CD4-positive, alpha-beta T cell treated with Interleukin-10 for 1 hour (primary cell): ENCODE results near the gene ALG13.
"Not testable (repeated sequence)": the region's sequence is repeated elsewhere in the genome, so short reads cannot be mapped to it uniquely, and the experiment has no call there.

Source experiments
- DNase-seq: peaks from one replicate; pipeline ENCODE4 v3.0.0-alpha.2; 2020

ALG13 gene

GRCh38 chrX:111680988-111681779, at the start of gene ALG13:
Gene ALG13 (plus strand): TSS chrX:111681170. CDS start chrX:111681219, 49 bp downstream.
- DNase-seq: peak; percentile 91

- DNase-seq: no peak
Measured at GRCh38 chrX:111634823-111635729, 45.9 kb upstream of the ALG13 start.

GRCh38 chrX:111641969-111642368, 39.0 kb upstream of the ALG13 start:
- DNase-seq: no peak

- DNase-seq: not testable (repeated sequence)
Measured at GRCh38 chrX:111645165-111645564, 35.8 kb upstream of the ALG13 start.

GRCh38 chrX:111645607-111646006, 35.4 kb upstream of the ALG13 start:
- DNase-seq: no peak

GRCh38 chrX:111646515-111646914, 34.5 kb upstream of the ALG13 start:
- DNase-seq: no peak

- DNase-seq: no peak
Measured at GRCh38 chrX:111648802-111649201, 32.2 kb upstream of the ALG13 start.

GRCh38 chrX:111649638-111650037, 31.3 kb upstream of the ALG13 start:
- no peak for DNase-seq

- DNase-seq: no peak
Measured at GRCh38 chrX:111650845-111651244, 30.1 kb upstream of the ALG13 start.

- no peak for DNase-seq
Measured at GRCh38 chrX:111652719-111653118, 28.3 kb upstream of the ALG13 start.

GRCh38 chrX:111661241-111661640, 19.7 kb upstream of the ALG13 start:
- no peak for DNase-seq

- DNase-seq: no peak
Measured at GRCh38 chrX:111662292-111662691, 18.7 kb upstream of the ALG13 start.

- no peak for DNase-seq
Measured at GRCh38 chrX:111671668-111672067, 9.3 kb upstream of the ALG13 start.

- no peak for DNase-seq
Measured at GRCh38 chrX:111687305-111687704, 6.3 kb downstream of the ALG13 start.

- no peak for DNase-seq
Measured at GRCh38 chrX:111695297-111695880, 14.4 kb downstream of the ALG13 start.

GRCh38 chrX:111719426-111720210, 38.6 kb downstream of the ALG13 start:
- DNase-seq: no peak

GRCh38 chrX:111728096-111728495, 47.1 kb downstream of the ALG13 start:
- no peak for DNase-seq

GRCh38 chrX:111731351-111731750, 50.4 kb downstream of the ALG13 start:
- no peak for DNase-seq

GRCh38 chrX:111736571-111736970, 55.6 kb downstream of the ALG13 start:
- no peak for DNase-seq

GRCh38 chrX:111742018-111742417, 61.0 kb downstream of the ALG13 start:
- no peak for DNase-seq

- DNase-seq: no peak
Measured at GRCh38 chrX:111743316-111743715, 62.3 kb downstream of the ALG13 start.

GRCh38 chrX:111756486-111756885, 75.5 kb downstream of the ALG13 start:
- no peak for DNase-seq

- DNase-seq: no peak
Measured at GRCh38 chrX:111759686-111760085, 78.7 kb downstream of the ALG13 start.
